Neural cell (in vitro differentiated cells): ENCODE data around the gene XRCC6. TPM values are rescaled to one million over a fixed set of nuclear protein-coding genes. Genes with fewer than 3 reads are reported as not detected.
"Not testable (repeated sequence)": the region's sequence is repeated elsewhere in the genome, so short reads cannot be mapped to it uniquely, and the experiment has no call there.

Source experiments
- H2AFZ ChIP-seq: fragments of 200-600, 300-800 bp; sonication (generic), shearing (Covaris generic); 2 replicates; pipeline ENCODE4 v1.6.0; 2014; ENCODE audit warnings: low read depth, mild to moderate bottlenecking, antibody characterized with exemption, low read length, moderate library complexity
- H3F3A ChIP-seq: fragments of 200-600 bp; shearing (Covaris generic); 2 replicates; pipeline ENCODE4 v1.6.1; 2016; ENCODE audit warnings: mild to moderate bottlenecking, moderate library complexity, mixed read lengths, antibody characterized with exemption, low read length; ENCODE audit not compliant: insufficient read depth, poor library complexity, severe bottlenecking
- H3K27ac ChIP-seq: fragments of 200-600, 300-800 bp; sonication (generic), shearing (Covaris generic); 2 replicates; pipeline ENCODE4 v1.5.1; 2014; ENCODE audit warnings: mild to moderate bottlenecking, low read length, moderate library complexity
- H3K27me3 ChIP-seq: fragments of 300-800, 200-600 bp; sonication (generic), shearing (Covaris generic); 2 replicates; pipeline ENCODE4 v1.6.0; 2014; ENCODE audit warnings: mild to moderate bottlenecking, low read depth, low read length, moderate library complexity; ENCODE audit not compliant: insufficient read depth
- H3K36me3 ChIP-seq: fragments of 300-800, 200-600 bp; sonication (generic), shearing (Covaris generic); 2 replicates; pipeline ENCODE4 v1.5.1; 2014; ENCODE audit warnings: mild to moderate bottlenecking, antibody characterized with exemption, low read length, moderate library complexity; ENCODE audit not compliant: insufficient read depth
- H3K4me2 ChIP-seq: fragments of 300-800, 200-600 bp; sonication (generic), shearing (Covaris generic); 2 replicates; pipeline ENCODE4 v1.6.0; 2014; ENCODE audit warnings: mild to moderate bottlenecking, low read length
- H3K4me3 ChIP-seq: fragments of 300-800, 200-600 bp; sonication (generic), shearing (Covaris generic); 2 replicates; pipeline ENCODE4 v1.5.1; 2014; ENCODE audit warnings: mild to moderate bottlenecking, low read length, moderate library complexity
- H3K79me2 ChIP-seq: fragments of 200-600 bp; shearing (Covaris generic); replicated peaks from 2 replicates; pipeline ENCODE4 v1.6.0; 2014; ENCODE audit warnings: mild to moderate bottlenecking, low read length, moderate library complexity; ENCODE audit not compliant: insufficient read depth
- H3K9ac ChIP-seq: fragments of 300-800, 200-600 bp; sonication (generic), shearing (Covaris generic); 2 replicates; pipeline ENCODE4 v1.6.1; 2016; ENCODE audit warnings: mild to moderate bottlenecking, low read length, mixed read lengths
- H3K9me2 ChIP-seq: fragments of 200-600 bp; shearing (Covaris generic); 2 replicates; pipeline ENCODE4 v1.6.1; 2016; ENCODE audit warnings: mild to moderate bottlenecking, low read length, mixed read lengths; ENCODE audit not compliant: insufficient read depth
- H3K9me3 ChIP-seq: fragments of 200-600, 300-800 bp; sonication (generic), shearing (Covaris generic); 2 replicates; pipeline ENCODE4 v1.6.1; 2016; ENCODE audit warnings: mild to moderate bottlenecking, mixed run types, low read length, moderate library complexity, mixed read lengths
- H4K20me1 ChIP-seq: fragments of 200-600 bp; shearing (Covaris generic); 2 replicates; pipeline ENCODE4 v1.6.1; 2016; ENCODE audit warnings: mild to moderate bottlenecking, mixed run types; ENCODE audit not compliant: insufficient read depth
- EP300 ChIP-seq: fragments of 450-650 bp; conservative IDR thresholded peaks from 2 replicates; pipeline ENCODE4 v1.6.1; 2014; ENCODE audit warnings: antibody characterized with exemption, mild to moderate bottlenecking, moderate library complexity; ENCODE audit not compliant: poor library complexity, severe bottlenecking
- EZH2 ChIP-seq: fragments of 200-600, 300-800 bp; shearing (Covaris generic), sonication (generic); IDR thresholded peaks from 2 replicates; pipeline ENCODE4 v1.6.1; 2014; ENCODE audit warnings: antibody characterized with exemption, low read length, borderline replicate concordance, mild to moderate bottlenecking; ENCODE audit not compliant: insufficient read depth, poor library complexity, severe bottlenecking
- MXI1 ChIP-seq: fragments of 450-650 bp; conservative IDR thresholded peaks from 2 replicates; pipeline ENCODE4 v1.6.1; 2014; ENCODE audit warnings: antibody characterized with exemption, mild to moderate bottlenecking; ENCODE audit not compliant: poor library complexity, severe bottlenecking
- POLR2AphosphoS5 ChIP-seq: IDR thresholded peaks from 2 replicates; pipeline ENCODE4 v1.6.1; 2012
- RAD21 ChIP-seq: fragments of 450-650 bp; conservative IDR thresholded peaks from 2 replicates; pipeline ENCODE4 v1.6.1; 2014; ENCODE audit warnings: antibody characterized with exemption, mild to moderate bottlenecking, moderate library complexity
- SMC3 ChIP-seq: fragments of 450-650 bp; conservative IDR thresholded peaks from 2 replicates; pipeline ENCODE4 v1.6.1; 2014; ENCODE audit warnings: antibody characterized with exemption, mild to moderate bottlenecking, moderate library complexity; ENCODE audit not compliant: poor library complexity
- TAF1 ChIP-seq: IDR thresholded peaks from 2 replicates; pipeline ENCODE4 v1.6.1; 2012; ENCODE audit warnings: low read depth
- polyA plus RNA-seq: library from polyadenylated mRNA; depleted of rRNA; stranded (reverse); fragments of >200 nt; gene quantifications from 2 replicates; pipeline ENCODE4 v1.2.3, GENCODE V29; 2014
- TF ChIP-seq, protein P1 (sequence below): fragments of 450-650 bp; IDR thresholded peaks from 2 replicates; pipeline ENCODE4 v1.5.1; 2014; ENCODE audit warnings: antibody characterized with exemption, mild to moderate bottlenecking, moderate library complexity; ENCODE audit not compliant: poor library complexity, severe bottlenecking
- TF ChIP-seq, protein P2 (sequence below): IDR thresholded peaks from 2 replicates; pipeline ENCODE4 v1.6.1; 2012; ENCODE audit warnings: borderline replicate concordance

XRCC6 gene
- polyA plus RNA-seq, 1 donor from 2014 or later, result 398 TPM

DNA sequence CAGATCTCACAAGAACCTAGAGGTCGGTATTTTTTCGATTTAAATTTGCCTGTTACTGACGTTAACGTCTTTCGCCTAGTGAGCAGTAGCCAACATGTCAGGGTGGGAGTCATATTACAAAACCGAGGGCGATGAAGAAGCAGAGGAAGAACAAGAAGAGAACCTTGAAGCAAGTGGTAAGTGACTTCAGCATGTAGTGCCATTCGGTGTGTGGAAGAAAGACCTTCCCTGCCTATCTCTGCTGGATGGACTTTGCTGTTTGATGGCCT lies 750 bp downstream of the XRCC6 start:
- Histone ChIP-seq H3K27me3 (no peaks in the 10 kb centered on the region), H3K36me3 (no peaks in the 10 kb centered on the region), H3K9me3 (no peaks in the 10 kb centered on the region), H3F3A (peaks cover 9% of the 10 kb centered on the region), H3K27ac (peak overlapping the region; percentile 97), H4K20me1 (no peaks in the 10 kb centered on the region), H2AFZ (peak overlapping the region; percentile 80), H3K9me2 (no peaks in the 10 kb centered on the region), H3K9ac (peak overlapping the region; percentile 96), H3K79me2 (peaks cover 30% of the 10 kb centered on the region), H3K4me3 (peak overlapping the region; percentile 78), H3K4me2 (peak overlapping the region; percentile 72)
- TF ChIP-seq SMC3, result no peak
- TF ChIP-seq EZH2, result no peak
- TF ChIP-seq MXI1, result no peak
- no peak for TF ChIP-seq POLR2AphosphoS5
- no peak for TF ChIP-seq RAD21
- no peak for TF ChIP-seq TAF1
- TF ChIP-seq, protein P1, sequence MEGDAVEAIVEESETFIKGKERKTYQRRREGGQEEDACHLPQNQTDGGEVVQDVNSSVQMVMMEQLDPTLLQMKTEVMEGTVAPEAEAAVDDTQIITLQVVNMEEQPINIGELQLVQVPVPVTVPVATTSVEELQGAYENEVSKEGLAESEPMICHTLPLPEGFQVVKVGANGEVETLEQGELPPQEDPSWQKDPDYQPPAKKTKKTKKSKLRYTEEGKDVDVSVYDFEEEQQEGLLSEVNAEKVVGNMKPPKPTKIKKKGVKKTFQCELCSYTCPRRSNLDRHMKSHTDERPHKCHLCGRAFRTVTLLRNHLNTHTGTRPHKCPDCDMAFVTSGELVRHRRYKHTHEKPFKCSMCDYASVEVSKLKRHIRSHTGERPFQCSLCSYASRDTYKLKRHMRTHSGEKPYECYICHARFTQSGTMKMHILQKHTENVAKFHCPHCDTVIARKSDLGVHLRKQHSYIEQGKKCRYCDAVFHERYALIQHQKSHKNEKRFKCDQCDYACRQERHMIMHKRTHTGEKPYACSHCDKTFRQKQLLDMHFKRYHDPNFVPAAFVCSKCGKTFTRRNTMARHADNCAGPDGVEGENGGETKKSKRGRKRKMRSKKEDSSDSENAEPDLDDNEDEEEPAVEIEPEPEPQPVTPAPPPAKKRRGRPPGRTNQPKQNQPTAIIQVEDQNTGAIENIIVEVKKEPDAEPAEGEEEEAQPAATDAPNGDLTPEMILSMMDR, result no peak
- TF ChIP-seq, protein P2, sequence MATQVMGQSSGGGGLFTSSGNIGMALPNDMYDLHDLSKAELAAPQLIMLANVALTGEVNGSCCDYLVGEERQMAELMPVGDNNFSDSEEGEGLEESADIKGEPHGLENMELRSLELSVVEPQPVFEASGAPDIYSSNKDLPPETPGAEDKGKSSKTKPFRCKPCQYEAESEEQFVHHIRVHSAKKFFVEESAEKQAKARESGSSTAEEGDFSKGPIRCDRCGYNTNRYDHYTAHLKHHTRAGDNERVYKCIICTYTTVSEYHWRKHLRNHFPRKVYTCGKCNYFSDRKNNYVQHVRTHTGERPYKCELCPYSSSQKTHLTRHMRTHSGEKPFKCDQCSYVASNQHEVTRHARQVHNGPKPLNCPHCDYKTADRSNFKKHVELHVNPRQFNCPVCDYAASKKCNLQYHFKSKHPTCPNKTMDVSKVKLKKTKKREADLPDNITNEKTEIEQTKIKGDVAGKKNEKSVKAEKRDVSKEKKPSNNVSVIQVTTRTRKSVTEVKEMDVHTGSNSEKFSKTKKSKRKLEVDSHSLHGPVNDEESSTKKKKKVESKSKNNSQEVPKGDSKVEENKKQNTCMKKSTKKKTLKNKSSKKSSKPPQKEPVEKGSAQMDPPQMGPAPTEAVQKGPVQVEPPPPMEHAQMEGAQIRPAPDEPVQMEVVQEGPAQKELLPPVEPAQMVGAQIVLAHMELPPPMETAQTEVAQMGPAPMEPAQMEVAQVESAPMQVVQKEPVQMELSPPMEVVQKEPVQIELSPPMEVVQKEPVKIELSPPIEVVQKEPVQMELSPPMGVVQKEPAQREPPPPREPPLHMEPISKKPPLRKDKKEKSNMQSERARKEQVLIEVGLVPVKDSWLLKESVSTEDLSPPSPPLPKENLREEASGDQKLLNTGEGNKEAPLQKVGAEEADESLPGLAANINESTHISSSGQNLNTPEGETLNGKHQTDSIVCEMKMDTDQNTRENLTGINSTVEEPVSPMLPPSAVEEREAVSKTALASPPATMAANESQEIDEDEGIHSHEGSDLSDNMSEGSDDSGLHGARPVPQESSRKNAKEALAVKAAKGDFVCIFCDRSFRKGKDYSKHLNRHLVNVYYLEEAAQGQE, result no peak
- no peak for TF ChIP-seq EP300

DNA sequence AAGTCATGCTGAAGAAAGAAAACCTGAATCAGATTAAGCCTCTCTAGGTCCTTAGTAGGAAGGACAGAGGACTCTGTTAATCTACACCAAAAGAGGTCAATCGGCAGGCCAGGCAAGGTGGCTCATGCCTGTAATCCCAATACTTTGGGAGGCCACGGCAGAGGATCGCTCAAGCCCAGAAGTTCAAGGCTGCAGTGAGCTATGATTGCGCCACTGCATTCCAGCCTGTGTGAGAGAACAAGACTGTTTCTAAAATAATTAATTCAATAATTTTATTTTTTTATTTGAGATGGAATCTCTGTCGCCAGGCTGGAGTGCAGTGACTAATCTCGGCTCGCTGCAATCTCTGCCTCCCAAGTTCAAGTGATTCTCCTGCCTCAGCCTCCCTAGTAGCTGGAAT lies 4.5 kb downstream of the XRCC6 start:
- Histone ChIP-seq H3K9me2 (no peaks in the 10 kb centered on the region), H3K27me3 (no peaks in the 10 kb centered on the region), H2AFZ (no peak overlapping the region), H3K4me3 (no peak overlapping the region), H3K79me2 (peaks cover 16% of the 10 kb centered on the region), H3K9me3 (no peaks in the 10 kb centered on the region), H3K27ac (no peak overlapping the region), H4K20me1 (no peaks in the 10 kb centered on the region), H3K36me3 (no peaks in the 10 kb centered on the region), H3K9ac (no peak overlapping the region), H3K4me2 (no peak overlapping the region), H3F3A (no peaks in the 10 kb centered on the region)
- TF ChIP-seq EP300, result no peak
- TF ChIP-seq, protein P2, result no peak
- TF ChIP-seq MXI1, result no peak
- TF ChIP-seq, protein P1, result no peak
- no peak for TF ChIP-seq EZH2
- no peak for TF ChIP-seq SMC3
- TF ChIP-seq RAD21, result no peak
- no peak for TF ChIP-seq POLR2AphosphoS5
- TF ChIP-seq TAF1, result no peak

DNA sequence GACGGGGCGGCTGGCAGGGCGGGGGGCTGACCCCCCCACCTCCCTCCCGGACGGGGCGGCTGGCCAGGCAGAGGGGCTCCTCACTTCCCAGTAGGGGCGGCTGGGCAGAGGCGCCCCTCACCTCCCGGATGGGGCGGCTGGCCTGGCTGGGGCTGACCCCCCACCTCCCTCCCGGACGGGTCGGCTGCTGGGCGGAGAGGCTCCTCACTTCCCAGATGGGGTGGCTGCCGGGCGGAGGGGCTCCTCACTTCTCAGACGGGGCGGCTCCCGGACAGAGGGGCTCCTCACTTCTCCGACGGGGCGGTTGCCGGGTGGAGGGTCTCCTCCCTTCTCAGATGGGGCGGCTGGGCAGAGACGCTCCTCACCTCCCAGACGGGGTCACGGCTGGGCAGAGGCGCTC lies 10.0 kb downstream of the XRCC6 start:
- not testable (repeated sequence) for H2AFZ ChIP-seq, H3K27ac ChIP-seq, H3K4me2 ChIP-seq, H3K27me3 ChIP-seq, H3K4me3 ChIP-seq, H3K79me2 ChIP-seq, H3K9ac ChIP-seq, H3K9me3 ChIP-seq, H3K9me2 ChIP-seq, H4K20me1 ChIP-seq, H3F3A ChIP-seq, H3K36me3 ChIP-seq
